22Rv1 (cell line): Measurements from ENCODE around the gene PTPN3.
"Not testable (repeated sequence)": the region's sequence is repeated elsewhere in the genome, so short reads cannot be mapped to it uniquely, and the experiment has no call there.

Experiments used
- H3K27ac ChIP-seq: fragments of 450-650 bp; 2 replicates; pipeline ENCODE4 v1.5.1; 2017
- ZFX ChIP-seq: fragments of 450-650 bp; IDR thresholded peaks from 2 replicates; pipeline ENCODE4 v1.6.1; 2017; ENCODE audit warnings: antibody characterized with exemption, borderline replicate concordance
- TF ChIP-seq, protein P1 (sequence below): fragments of 450-650 bp; IDR thresholded peaks from 2 replicates; pipeline ENCODE4 v1.5.1; 2017; ENCODE audit warnings: mild to moderate bottlenecking

Gene PTPN3

DNA sequence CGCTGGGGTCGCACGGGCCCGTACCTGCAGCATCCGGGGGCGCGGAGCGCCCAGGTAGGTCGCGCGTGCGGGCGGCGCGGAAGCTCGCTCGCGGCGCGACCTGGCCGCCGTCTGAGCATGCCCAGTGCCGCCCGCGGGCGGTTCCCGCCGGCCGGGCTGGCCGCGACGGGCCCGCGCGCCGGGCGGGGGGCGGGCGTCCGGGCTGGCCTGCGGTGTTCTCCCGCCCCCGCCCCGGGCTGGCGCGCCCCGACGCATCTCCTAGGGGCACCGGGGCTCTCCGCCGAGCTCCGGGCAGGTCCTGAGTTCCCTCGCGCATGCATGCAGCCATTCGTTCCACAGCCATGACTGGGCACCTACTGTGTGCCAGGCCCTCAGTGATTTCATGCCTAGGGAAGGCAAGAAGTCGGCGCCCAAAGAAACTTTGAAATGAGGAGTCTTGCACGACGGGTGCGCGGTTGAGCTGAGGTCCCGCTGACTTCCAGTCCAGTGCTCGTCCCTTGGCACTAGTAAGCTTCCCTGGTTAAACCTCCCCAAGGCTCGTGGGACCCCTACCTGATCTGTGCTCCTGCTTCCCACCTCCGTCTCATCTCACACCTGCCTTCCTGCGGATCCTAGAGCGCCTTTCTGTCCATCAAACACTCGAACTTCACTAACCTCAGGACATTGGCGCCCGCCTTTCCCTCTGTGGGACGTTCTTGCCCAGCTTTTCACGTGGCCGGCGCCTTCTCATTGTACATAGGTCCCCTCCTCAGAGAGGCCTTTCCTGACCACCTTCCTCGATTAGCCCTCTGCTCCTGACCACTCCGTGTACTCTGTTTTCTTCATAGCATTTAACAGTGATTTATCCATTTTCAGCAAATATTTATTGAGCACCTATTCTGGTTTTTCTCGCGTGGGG is at the start of gene PTPN3:
Gene PTPN3, minus strand, starts transcription at position 113 of the 898 bp plus-strand sequence. CDS start 34,873 bp downstream, outside the sequence.
- H3K27ac ChIP-seq: peak within 1 kb of the TSS; percentile 71
- TF ChIP-seq, protein P1, sequence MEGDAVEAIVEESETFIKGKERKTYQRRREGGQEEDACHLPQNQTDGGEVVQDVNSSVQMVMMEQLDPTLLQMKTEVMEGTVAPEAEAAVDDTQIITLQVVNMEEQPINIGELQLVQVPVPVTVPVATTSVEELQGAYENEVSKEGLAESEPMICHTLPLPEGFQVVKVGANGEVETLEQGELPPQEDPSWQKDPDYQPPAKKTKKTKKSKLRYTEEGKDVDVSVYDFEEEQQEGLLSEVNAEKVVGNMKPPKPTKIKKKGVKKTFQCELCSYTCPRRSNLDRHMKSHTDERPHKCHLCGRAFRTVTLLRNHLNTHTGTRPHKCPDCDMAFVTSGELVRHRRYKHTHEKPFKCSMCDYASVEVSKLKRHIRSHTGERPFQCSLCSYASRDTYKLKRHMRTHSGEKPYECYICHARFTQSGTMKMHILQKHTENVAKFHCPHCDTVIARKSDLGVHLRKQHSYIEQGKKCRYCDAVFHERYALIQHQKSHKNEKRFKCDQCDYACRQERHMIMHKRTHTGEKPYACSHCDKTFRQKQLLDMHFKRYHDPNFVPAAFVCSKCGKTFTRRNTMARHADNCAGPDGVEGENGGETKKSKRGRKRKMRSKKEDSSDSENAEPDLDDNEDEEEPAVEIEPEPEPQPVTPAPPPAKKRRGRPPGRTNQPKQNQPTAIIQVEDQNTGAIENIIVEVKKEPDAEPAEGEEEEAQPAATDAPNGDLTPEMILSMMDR: no peak
- no peak for TF ChIP-seq ZFX

- H3K27ac ChIP-seq: not testable (repeated sequence)
Measured at GRCh38 chr9:109544954-109545353, 46.8 kb upstream of the PTPN3 start.

DNA sequence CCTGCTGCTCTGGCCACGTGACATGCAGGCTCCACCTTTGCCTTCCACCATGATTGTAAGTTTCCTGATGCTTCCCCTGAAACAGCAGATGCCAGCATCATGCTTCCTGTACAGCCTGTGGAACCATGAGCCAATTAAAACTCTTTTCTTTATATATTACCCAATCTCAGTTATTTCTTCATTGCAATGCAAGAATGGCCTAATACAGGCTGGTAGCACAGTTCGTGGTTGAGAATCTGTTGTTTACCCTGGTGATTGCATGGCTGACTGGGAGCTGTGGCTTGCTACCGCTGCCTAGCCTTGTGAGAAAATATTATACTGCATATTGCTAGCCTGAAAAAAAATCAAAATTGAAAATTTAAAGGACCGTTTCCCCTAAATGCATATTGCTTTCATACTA is 44.8 kb upstream of the PTPN3 start:
- TF ChIP-seq, protein P1: no peak
- TF ChIP-seq ZFX: no peak
- no peak overlapping the region for H3K27ac ChIP-seq

- no peak for TF ChIP-seq ZFX
- TF ChIP-seq, protein P1: no peak
- H3K27ac ChIP-seq: no peak overlapping the region
Measured at GRCh38 chr9:109538346-109538745, 40.2 kb upstream of the PTPN3 start.

GRCh38 chr9:109537288-109537687 is 39.2 kb upstream of the PTPN3 start:
- TF ChIP-seq, protein P1: no peak
- TF ChIP-seq ZFX: no peak
- no peak overlapping the region for H3K27ac ChIP-seq

GRCh38 chr9:109536859-109537258 is 38.8 kb upstream of the PTPN3 start:
- no peak overlapping the region for H3K27ac ChIP-seq
- TF ChIP-seq, protein P1: no peak
- no peak for TF ChIP-seq ZFX

GRCh38 chr9:109535365-109535764 is 37.3 kb upstream of the PTPN3 start:
- no peak overlapping the region for H3K27ac ChIP-seq
- TF ChIP-seq ZFX: no peak
- TF ChIP-seq, protein P1: no peak
